ENCODE data around the gene MAN1A1.

DNA sequence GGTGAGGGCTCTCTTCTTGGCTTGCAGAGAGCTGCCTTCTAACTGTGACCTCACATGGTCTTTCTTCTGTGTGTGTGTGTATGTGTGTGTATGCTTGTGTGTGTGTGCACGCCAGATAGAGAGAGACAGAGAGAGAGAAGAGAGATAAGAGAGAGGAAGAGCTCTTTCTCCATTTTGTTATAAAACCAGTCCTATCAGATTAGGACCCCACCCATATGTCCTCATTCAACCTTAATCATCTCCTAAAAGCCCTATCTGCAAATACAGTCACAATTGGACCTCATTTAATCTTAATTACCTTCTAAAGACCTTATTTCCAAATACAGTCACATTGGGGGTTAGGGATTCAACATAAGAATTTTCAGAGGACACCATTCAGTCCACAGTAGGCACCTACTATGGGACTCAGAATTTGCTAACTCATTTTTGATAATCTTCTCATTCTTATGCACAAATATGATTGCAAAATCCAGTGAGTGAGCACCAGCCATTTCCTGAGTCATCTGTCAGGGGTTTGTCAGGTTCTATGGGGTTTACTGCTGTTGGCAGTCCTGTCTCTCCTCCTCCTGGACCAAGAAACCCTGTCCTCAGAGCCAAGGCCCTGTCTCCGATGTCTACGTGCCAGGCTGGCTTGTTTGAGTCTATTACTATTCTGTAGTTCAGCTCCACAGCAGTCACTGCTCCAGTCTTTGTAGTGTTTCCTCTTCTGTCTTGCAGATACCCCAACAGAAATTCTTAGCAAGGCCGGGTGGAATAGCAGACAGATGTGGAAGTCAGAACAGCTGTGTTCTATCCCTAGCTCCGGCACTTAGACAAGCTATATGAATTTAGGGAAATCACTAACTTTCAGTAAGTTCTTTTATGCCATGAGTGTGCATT lies 212.1 kb downstream of the MAN1A1 start:
- TF ChIP-seq, protein P1, sequence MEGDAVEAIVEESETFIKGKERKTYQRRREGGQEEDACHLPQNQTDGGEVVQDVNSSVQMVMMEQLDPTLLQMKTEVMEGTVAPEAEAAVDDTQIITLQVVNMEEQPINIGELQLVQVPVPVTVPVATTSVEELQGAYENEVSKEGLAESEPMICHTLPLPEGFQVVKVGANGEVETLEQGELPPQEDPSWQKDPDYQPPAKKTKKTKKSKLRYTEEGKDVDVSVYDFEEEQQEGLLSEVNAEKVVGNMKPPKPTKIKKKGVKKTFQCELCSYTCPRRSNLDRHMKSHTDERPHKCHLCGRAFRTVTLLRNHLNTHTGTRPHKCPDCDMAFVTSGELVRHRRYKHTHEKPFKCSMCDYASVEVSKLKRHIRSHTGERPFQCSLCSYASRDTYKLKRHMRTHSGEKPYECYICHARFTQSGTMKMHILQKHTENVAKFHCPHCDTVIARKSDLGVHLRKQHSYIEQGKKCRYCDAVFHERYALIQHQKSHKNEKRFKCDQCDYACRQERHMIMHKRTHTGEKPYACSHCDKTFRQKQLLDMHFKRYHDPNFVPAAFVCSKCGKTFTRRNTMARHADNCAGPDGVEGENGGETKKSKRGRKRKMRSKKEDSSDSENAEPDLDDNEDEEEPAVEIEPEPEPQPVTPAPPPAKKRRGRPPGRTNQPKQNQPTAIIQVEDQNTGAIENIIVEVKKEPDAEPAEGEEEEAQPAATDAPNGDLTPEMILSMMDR (IDR thresholded peaks at IDR 0.05) = no peak
- no peak for TF ChIP-seq POLR2A (IDR thresholded peaks at IDR 0.05)

Data from thyroid gland (tissue), 4 donors.